DND-41 (cell line): ENCODE measurements around the gene ABLIM2.

Source experiments
- CTCF ChIP-seq: IDR thresholded peaks from 2 replicates; pipeline ENCODE4 v1.5.1; 2012; ENCODE audit warnings: borderline replicate concordance, low read length, moderate library complexity, mild to moderate bottlenecking; ENCODE audit not compliant: poor library complexity, severe bottlenecking; ENCODE audit errors: extremely low read depth
- EZH2 ChIP-seq: IDR thresholded peaks from 3 replicates; pipeline ENCODE4 v1.6.1; 2012; ENCODE audit warnings: borderline replicate concordance, low read depth, mild to moderate bottlenecking, moderate library complexity, low read length, inconsistent platforms; ENCODE audit not compliant: severe bottlenecking

- TF ChIP-seq CTCF = no peak
- TF ChIP-seq EZH2 = no peak
These were observed 28.8 kb downstream of the ABLIM2 start for GRCh38 chr4:8129785-8130184.
